ENCODE measurements around the gene CCNI2. TPM values are rescaled to one million over a fixed set of nuclear protein-coding genes. Genes with fewer than 3 reads are reported as not detected.

CCNI2 gene
- total RNA-seq, 1 experiment from 2014 or later = 1.4 TPM

DNA sequence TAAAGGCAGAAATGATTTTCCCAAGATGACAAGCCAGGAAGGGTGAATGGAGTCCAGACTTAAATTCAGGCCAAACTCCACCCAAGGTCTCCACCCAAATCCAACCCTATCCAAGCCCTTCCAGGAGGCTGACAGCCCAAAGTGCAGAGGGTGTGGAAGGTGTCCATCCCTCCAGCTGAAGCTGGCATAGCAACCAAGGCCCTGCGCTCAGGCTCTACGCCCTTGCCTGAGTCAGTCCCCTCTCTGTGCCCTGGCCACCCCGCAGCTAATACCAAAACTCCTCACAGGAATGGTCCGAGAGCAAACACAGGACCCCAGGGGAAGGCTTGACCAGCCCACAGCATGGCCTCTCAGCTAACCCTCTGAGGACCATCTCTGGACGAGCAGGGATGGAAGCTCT lies 27.7 kb downstream of the CCNI2 start:
- H2AFZ ChIP-seq (ENCODE audit: low read depth, low read length, poor library complexity, severe bottlenecking) = no peak overlapping the region
- DNase-seq (ENCODE audit: low read depth, low spot score) (no peak), ATAC-seq (no peak)
- H3K4me1 ChIP-seq (ENCODE audit: control insufficient read depth in 1 of 2, insufficient read depth in 2 of 2, low read length in 2 of 2) = peaks cover 12 to 24% of the 10 kb centered on the region in 2 experiments
- intact Hi-C loops (cut with micrococcal nuclease) = no loop called here
- H3K27me3 ChIP-seq (ENCODE audit: insufficient read depth, low read length) = no peaks in the 10 kb centered on the region
- no peak overlapping the region for H3K4me2 ChIP-seq (ENCODE audit: low read length)
- H3K79me2 ChIP-seq (ENCODE audit: insufficient read depth, low read length) = peaks cover 15% of the 10 kb centered on the region
- no peak overlapping the region for H3K9ac ChIP-seq (ENCODE audit: low read length)
- no peak overlapping the region for H3K27ac ChIP-seq (ENCODE audit: low read depth, low read length)
- ChIA-PET CTCF (no interaction called here), RAD21 (ENCODE audit: low non-redundant PET in 1 of 2, low total read pairs in 2 of 2, uncharacterized antibody in 2 of 2, unreplicated experiment in 2 of 2) (no interaction called here), POLR2A (no interaction called here)
- no peak for TF ChIP-seq SRF (IDR thresholded peaks at IDR 0.05; ENCODE audit: low read depth)
- H3K36me3 ChIP-seq (ENCODE audit: control insufficient read depth in 1 of 2, insufficient read depth in 2 of 2, low read length in 2 of 2) = no peaks in the 10 kb centered on the region
- no TSS peak for BruUV-seq (replicated peaks)
- no peaks in the 10 kb centered on the region for H4K20me1 ChIP-seq (ENCODE audit: insufficient read depth)
- no peaks in the 10 kb centered on the region for H3K9me2 ChIP-seq (ENCODE audit: insufficient read depth)
- H3K4me3 ChIP-seq (replicated peaks in 1 of 2; ENCODE audit: low read depth in 1 of 2, low read length in 2 of 2) = no peak overlapping the region
- no peaks in the 10 kb centered on the region for H3K9me3 ChIP-seq (ENCODE audit: control insufficient read depth in 1 of 2, insufficient read depth in 1 of 2, low read depth in 1 of 2, low read length in 2 of 2)

DNA sequence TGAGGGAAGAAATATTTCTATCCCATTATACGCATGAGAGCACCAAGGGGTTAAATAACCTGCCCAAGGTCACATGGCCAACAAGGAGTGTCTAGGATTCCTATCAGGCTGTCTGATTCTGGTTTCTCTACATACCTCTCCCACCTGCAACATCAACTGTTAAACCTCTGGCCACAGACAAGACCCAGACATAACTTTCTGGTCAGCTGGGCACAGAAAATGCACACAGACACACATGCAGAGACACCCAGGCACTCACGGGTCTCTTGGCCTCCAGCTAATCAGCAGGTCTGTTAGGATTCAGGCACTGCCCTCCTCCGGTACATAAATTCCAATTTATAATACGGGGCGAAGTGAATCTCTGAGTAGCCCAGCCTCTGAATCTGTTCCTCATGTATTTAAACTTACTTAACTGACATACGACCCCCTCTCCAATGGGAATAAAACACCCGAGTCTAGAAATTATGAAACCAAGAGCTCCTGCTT lies 28.3 kb downstream of the CCNI2 start:
- Histone ChIP-seq H3K36me3 (ENCODE audit: control insufficient read depth in 1 of 2, insufficient read depth in 2 of 2, low read length in 2 of 2) (no peaks in the 10 kb centered on the region), H3K4me2 (ENCODE audit: low read length) (peak overlapping the region; percentile 89)

More for the DNA sequence above, 28.3 kb downstream of the CCNI2 start:
- DNase-seq (ENCODE audit: low read depth, low spot score) (no peak), ATAC-seq (no peak)
- no peak overlapping the region for H3K27ac ChIP-seq (ENCODE audit: low read depth, low read length)
- TF ChIP-seq, protein P1, sequence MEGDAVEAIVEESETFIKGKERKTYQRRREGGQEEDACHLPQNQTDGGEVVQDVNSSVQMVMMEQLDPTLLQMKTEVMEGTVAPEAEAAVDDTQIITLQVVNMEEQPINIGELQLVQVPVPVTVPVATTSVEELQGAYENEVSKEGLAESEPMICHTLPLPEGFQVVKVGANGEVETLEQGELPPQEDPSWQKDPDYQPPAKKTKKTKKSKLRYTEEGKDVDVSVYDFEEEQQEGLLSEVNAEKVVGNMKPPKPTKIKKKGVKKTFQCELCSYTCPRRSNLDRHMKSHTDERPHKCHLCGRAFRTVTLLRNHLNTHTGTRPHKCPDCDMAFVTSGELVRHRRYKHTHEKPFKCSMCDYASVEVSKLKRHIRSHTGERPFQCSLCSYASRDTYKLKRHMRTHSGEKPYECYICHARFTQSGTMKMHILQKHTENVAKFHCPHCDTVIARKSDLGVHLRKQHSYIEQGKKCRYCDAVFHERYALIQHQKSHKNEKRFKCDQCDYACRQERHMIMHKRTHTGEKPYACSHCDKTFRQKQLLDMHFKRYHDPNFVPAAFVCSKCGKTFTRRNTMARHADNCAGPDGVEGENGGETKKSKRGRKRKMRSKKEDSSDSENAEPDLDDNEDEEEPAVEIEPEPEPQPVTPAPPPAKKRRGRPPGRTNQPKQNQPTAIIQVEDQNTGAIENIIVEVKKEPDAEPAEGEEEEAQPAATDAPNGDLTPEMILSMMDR (IDR thresholded peaks at IDR 0.05 in 2 of 3, conservative IDR thresholded peaks at IDR 0.05 in 1 of 3; ENCODE audit: borderline replicate concordance in 1 of 3, insufficient read depth in 1 of 3, low read depth in 2 of 3, low read length in 2 of 3) = no peak
- TF ChIP-seq EGR1 (IDR thresholded peaks at IDR 0.05; ENCODE audit: low read depth) (no peak), SIN3A (IDR thresholded peaks at IDR 0.05; ENCODE audit: low read depth) (no peak), RAD21 (IDR thresholded peaks at IDR 0.05; ENCODE audit: low read depth) (no peak), POLR2A (IDR thresholded peaks at IDR 0.05; ENCODE audit: borderline replicate concordance, extremely low read depth, insufficient read depth, insufficient read length) (no peak), ELF1 (IDR thresholded peaks at IDR 0.05; ENCODE audit: borderline replicate concordance, low read depth) (no peak), TCF7L2 (IDR thresholded peaks at IDR 0.05; ENCODE audit: borderline replicate concordance, extremely low read depth, insufficient read depth, insufficient read length) (no peak), CEBPB (IDR thresholded peaks at IDR 0.05; ENCODE audit: low read depth) (no peak), ZNF274 (IDR thresholded peaks at IDR 0.05; ENCODE audit: low read depth, low read length) (no peak)
- TF ChIP-seq, protein P2, sequence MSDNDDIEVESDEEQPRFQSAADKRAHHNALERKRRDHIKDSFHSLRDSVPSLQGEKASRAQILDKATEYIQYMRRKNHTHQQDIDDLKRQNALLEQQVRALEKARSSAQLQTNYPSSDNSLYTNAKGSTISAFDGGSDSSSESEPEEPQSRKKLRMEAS (IDR thresholded peaks at IDR 0.05) = no peak
- TF ChIP-seq, protein P3, sequence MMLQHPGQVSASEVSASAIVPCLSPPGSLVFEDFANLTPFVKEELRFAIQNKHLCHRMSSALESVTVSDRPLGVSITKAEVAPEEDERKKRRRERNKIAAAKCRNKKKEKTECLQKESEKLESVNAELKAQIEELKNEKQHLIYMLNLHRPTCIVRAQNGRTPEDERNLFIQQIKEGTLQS (IDR thresholded peaks at IDR 0.05) = no peak
- TF ChIP-seq, protein P4, sequence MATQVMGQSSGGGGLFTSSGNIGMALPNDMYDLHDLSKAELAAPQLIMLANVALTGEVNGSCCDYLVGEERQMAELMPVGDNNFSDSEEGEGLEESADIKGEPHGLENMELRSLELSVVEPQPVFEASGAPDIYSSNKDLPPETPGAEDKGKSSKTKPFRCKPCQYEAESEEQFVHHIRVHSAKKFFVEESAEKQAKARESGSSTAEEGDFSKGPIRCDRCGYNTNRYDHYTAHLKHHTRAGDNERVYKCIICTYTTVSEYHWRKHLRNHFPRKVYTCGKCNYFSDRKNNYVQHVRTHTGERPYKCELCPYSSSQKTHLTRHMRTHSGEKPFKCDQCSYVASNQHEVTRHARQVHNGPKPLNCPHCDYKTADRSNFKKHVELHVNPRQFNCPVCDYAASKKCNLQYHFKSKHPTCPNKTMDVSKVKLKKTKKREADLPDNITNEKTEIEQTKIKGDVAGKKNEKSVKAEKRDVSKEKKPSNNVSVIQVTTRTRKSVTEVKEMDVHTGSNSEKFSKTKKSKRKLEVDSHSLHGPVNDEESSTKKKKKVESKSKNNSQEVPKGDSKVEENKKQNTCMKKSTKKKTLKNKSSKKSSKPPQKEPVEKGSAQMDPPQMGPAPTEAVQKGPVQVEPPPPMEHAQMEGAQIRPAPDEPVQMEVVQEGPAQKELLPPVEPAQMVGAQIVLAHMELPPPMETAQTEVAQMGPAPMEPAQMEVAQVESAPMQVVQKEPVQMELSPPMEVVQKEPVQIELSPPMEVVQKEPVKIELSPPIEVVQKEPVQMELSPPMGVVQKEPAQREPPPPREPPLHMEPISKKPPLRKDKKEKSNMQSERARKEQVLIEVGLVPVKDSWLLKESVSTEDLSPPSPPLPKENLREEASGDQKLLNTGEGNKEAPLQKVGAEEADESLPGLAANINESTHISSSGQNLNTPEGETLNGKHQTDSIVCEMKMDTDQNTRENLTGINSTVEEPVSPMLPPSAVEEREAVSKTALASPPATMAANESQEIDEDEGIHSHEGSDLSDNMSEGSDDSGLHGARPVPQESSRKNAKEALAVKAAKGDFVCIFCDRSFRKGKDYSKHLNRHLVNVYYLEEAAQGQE (IDR thresholded peaks at IDR 0.05; ENCODE audit: low read depth) = no peak
- no peaks in the 10 kb centered on the region for H3K9me3 ChIP-seq (ENCODE audit: control insufficient read depth in 1 of 2, insufficient read depth in 1 of 2, low read depth in 1 of 2, low read length in 2 of 2)
- CTCF ChIA-PET = no interaction called here
- H3K27me3 ChIP-seq (ENCODE audit: insufficient read depth, low read length) = no peaks in the 10 kb centered on the region
- intact Hi-C loops (cut with micrococcal nuclease) = no loop called here
- peak overlapping the region in 1 of 2 experiments; percentile 71; a peak in 1 of 4 replicates for H3K4me3 ChIP-seq (replicated peaks in 1 of 2; ENCODE audit: low read depth in 1 of 2, low read length in 2 of 2)
- peak overlapping the region; percentile 68 for H3K9ac ChIP-seq (ENCODE audit: low read length)
- RAD21 ChIA-PET (ENCODE audit: low non-redundant PET in 1 of 2, low total read pairs in 2 of 2, uncharacterized antibody in 2 of 2, unreplicated experiment in 2 of 2) = no interaction called here
- no peaks in the 10 kb centered on the region for H3K9me2 ChIP-seq (ENCODE audit: insufficient read depth)
- H4K20me1 ChIP-seq (ENCODE audit: insufficient read depth) = no peaks in the 10 kb centered on the region
- H3K4me1 ChIP-seq (ENCODE audit: control insufficient read depth in 1 of 2, insufficient read depth in 2 of 2, low read length in 2 of 2) = peaks cover 12 to 24% of the 10 kb centered on the region in 2 experiments
- BruUV-seq (replicated peaks) = TSS peak; percentile 66
- no peak overlapping the region for H2AFZ ChIP-seq (ENCODE audit: low read depth, low read length, poor library complexity, severe bottlenecking)
- H3K79me2 ChIP-seq (ENCODE audit: insufficient read depth, low read length) = peaks cover 15% of the 10 kb centered on the region
- POLR2A ChIA-PET = no interaction called here
